ENCODE results near the gene SMIM45.

SMIM45 gene

GRCh38 chr22:41974691-41975290 is 22.8 kb downstream of the SMIM45 start:
- DNase-seq: no peak

GRCh38 chr22:41975299-41976069 is 23.5 kb downstream of the SMIM45 start:
- DNase-seq: no peak

GRCh38 chr22:41976070-41976901 is 24.3 kb downstream of the SMIM45 start:
- DNase-seq: peak; percentile 44

GRCh38 chr22:41976961-41977566 is 25.1 kb downstream of the SMIM45 start:
- no peak for DNase-seq

- no peak for DNase-seq
These were observed 26.8 kb downstream of the SMIM45 start for GRCh38 chr22:41978732-41979131.

GRCh38 chr22:41979423-41980250 is 27.7 kb downstream of the SMIM45 start:
- no peak for DNase-seq

- DNase-seq: no peak
These were observed 30.9 kb downstream of the SMIM45 start for GRCh38 chr22:41982865-41983264.

GRCh38 chr22:41983513-41984405 is 31.8 kb downstream of the SMIM45 start:
- no peak for DNase-seq

- DNase-seq: no peak
These were observed 35.3 kb downstream of the SMIM45 start for GRCh38 chr22:41987276-41987675.

GRCh38 chr22:41989246-41989645 is 37.3 kb downstream of the SMIM45 start:
- no peak for DNase-seq

GRCh38 chr22:41991111-41991510 is 39.2 kb downstream of the SMIM45 start:
- DNase-seq: no peak

- DNase-seq: no peak
These were observed 40.5 kb downstream of the SMIM45 start for GRCh38 chr22:41992496-41992895.

- no peak for DNase-seq
These were observed 43.3 kb downstream of the SMIM45 start for GRCh38 chr22:41995211-41995610.

- no peak for DNase-seq
These were observed 44.9 kb downstream of the SMIM45 start for GRCh38 chr22:41996826-41997225.

- peak; percentile 84 for DNase-seq
These were observed 46.7 kb downstream of the SMIM45 start, which contains the start of gene WBP2NL for GRCh38 chr22:41998361-41999261. Gene WBP2NL, plus strand, starts transcription at chr22:41998788. Its CDS starts 31 bp downstream, at chr22:41998819.

- no peak for DNase-seq
These were observed 48.5 kb downstream of the SMIM45 start for GRCh38 chr22:42000466-42000865.

GRCh38 chr22:42001121-42001520 is 49.2 kb downstream of the SMIM45 start:
- DNase-seq: no peak

- DNase-seq: no peak
These were observed 49.8 kb downstream of the SMIM45 start for GRCh38 chr22:42001706-42002105.

- DNase-seq: no peak
These were observed 56.0 kb downstream of the SMIM45 start for GRCh38 chr22:42007922-42008321.

Data from activated CD4-positive, alpha-beta T cell treated with anti-CD3 and anti-CD28 coated beads, Interleukin-2, Interleukin-6, amounts not matched to agents 100 ng/mL and 50 ng/mL, durations not matched to agents 16 hours and 8 hours (primary cell).